ENCODE data around the gene APMAP.

APMAP gene

GRCh38 chr20:24943731-24944130, 48.8 kb downstream of the APMAP start:
- H3K9ac ChIP-seq (ENCODE audit: low read depth in 1 of 2, low read length in 2 of 2), result no peak overlapping the region
- H3K27me3 ChIP-seq (ENCODE audit: control insufficient read depth in 2 of 2, insufficient read depth in 2 of 2, low read length in 2 of 2), result no peaks in the 10 kb centered on the region
- H3K9me3 ChIP-seq (ENCODE audit: control insufficient read depth in 2 of 2, low read length in 2 of 2), result no peaks in the 10 kb centered on the region

GRCh38 chr20:24943196-24943595, 49.4 kb downstream of the APMAP start:
- Histone ChIP-seq H3K9ac (ENCODE audit: low read depth in 1 of 2, low read length in 2 of 2) (no peak overlapping the region), H3K4me3 (ENCODE audit: low read length in 2 of 2) (no peak overlapping the region), H3K36me3 (ENCODE audit: control insufficient read depth in 2 of 2, insufficient read depth in 2 of 2, low read length in 2 of 2) (no peaks in the 10 kb centered on the region), H3K27me3 (ENCODE audit: control insufficient read depth in 2 of 2, insufficient read depth in 2 of 2, low read length in 2 of 2) (no peaks in the 10 kb centered on the region), H3K4me1 (ENCODE audit: control insufficient read depth in 2 of 2, insufficient read depth in 2 of 2, low read length in 2 of 2) (no peaks in the 10 kb centered on the region), H3K27ac (ENCODE audit: low read depth in 2 of 2, low read length in 2 of 2) (no peak overlapping the region), H3K9me3 (ENCODE audit: control insufficient read depth in 2 of 2, low read length in 2 of 2) (no peaks in the 10 kb centered on the region)

More at GRCh38 chr20:24943731-24944130, 48.8 kb downstream of the APMAP start:
- H3K27ac ChIP-seq (ENCODE audit: low read depth in 2 of 2, low read length in 2 of 2), result no peak overlapping the region
- H3K36me3 ChIP-seq (ENCODE audit: control insufficient read depth in 2 of 2, insufficient read depth in 2 of 2, low read length in 2 of 2), result no peaks in the 10 kb centered on the region
- H3K4me3 ChIP-seq (ENCODE audit: low read length in 2 of 2), result no peak overlapping the region
- no peaks in the 10 kb centered on the region for H3K4me1 ChIP-seq (ENCODE audit: control insufficient read depth in 2 of 2, insufficient read depth in 2 of 2, low read length in 2 of 2)

GRCh38 chr20:24942679-24943078, 49.9 kb downstream of the APMAP start:
- no peaks in the 10 kb centered on the region for H3K36me3 ChIP-seq (ENCODE audit: control insufficient read depth in 2 of 2, insufficient read depth in 2 of 2, low read length in 2 of 2)
- H3K27ac ChIP-seq (ENCODE audit: low read depth in 2 of 2, low read length in 2 of 2), result no peak overlapping the region

GRCh38 chr20:24939036-24939435, 53.5 kb downstream of the APMAP start:
- H3K36me3 ChIP-seq (ENCODE audit: control insufficient read depth in 2 of 2, insufficient read depth in 2 of 2, low read length in 2 of 2), result no peaks in the 10 kb centered on the region
- no peaks in the 10 kb centered on the region for H3K27me3 ChIP-seq (ENCODE audit: control insufficient read depth in 2 of 2, insufficient read depth in 2 of 2, low read length in 2 of 2)
- H3K9ac ChIP-seq (ENCODE audit: low read depth in 1 of 2, low read length in 2 of 2), result no peak overlapping the region
- H3K4me3 ChIP-seq (ENCODE audit: low read length in 2 of 2), result no peak overlapping the region
- H3K4me1 ChIP-seq (ENCODE audit: control insufficient read depth in 2 of 2, insufficient read depth in 2 of 2, low read length in 2 of 2), result no peaks in the 10 kb centered on the region
- no peaks in the 10 kb centered on the region for H3K9me3 ChIP-seq (ENCODE audit: control insufficient read depth in 2 of 2, low read length in 2 of 2)
- no peak overlapping the region for H3K27ac ChIP-seq (ENCODE audit: low read depth in 2 of 2, low read length in 2 of 2)

More at GRCh38 chr20:24942679-24943078, 49.9 kb downstream of the APMAP start:
- H3K27me3 ChIP-seq (ENCODE audit: control insufficient read depth in 2 of 2, insufficient read depth in 2 of 2, low read length in 2 of 2), result no peaks in the 10 kb centered on the region
- H3K4me3 ChIP-seq (ENCODE audit: low read length in 2 of 2), result no peak overlapping the region
- H3K4me1 ChIP-seq (ENCODE audit: control insufficient read depth in 2 of 2, insufficient read depth in 2 of 2, low read length in 2 of 2), result no peaks in the 10 kb centered on the region
- H3K9me3 ChIP-seq (ENCODE audit: control insufficient read depth in 2 of 2, low read length in 2 of 2), result no peaks in the 10 kb centered on the region
- no peak overlapping the region for H3K9ac ChIP-seq (ENCODE audit: low read depth in 1 of 2, low read length in 2 of 2)

GRCh38 chr20:24938498-24938897, 54.1 kb downstream of the APMAP start:
- no peaks in the 10 kb centered on the region for H3K36me3 ChIP-seq (ENCODE audit: control insufficient read depth in 2 of 2, insufficient read depth in 2 of 2, low read length in 2 of 2)
- no peak overlapping the region for H3K4me3 ChIP-seq (ENCODE audit: low read length in 2 of 2)
- no peaks in the 10 kb centered on the region for H3K9me3 ChIP-seq (ENCODE audit: control insufficient read depth in 2 of 2, low read length in 2 of 2)
- H3K9ac ChIP-seq (ENCODE audit: low read depth in 1 of 2, low read length in 2 of 2), result no peak overlapping the region
- H3K27ac ChIP-seq (ENCODE audit: low read depth in 2 of 2, low read length in 2 of 2), result no peak overlapping the region
- no peaks in the 10 kb centered on the region for H3K4me1 ChIP-seq (ENCODE audit: control insufficient read depth in 2 of 2, insufficient read depth in 2 of 2, low read length in 2 of 2)
- no peaks in the 10 kb centered on the region for H3K27me3 ChIP-seq (ENCODE audit: control insufficient read depth in 2 of 2, insufficient read depth in 2 of 2, low read length in 2 of 2)

GRCh38 chr20:24937579-24937978, 55.0 kb downstream of the APMAP start:
- H3K9me3 ChIP-seq (ENCODE audit: control insufficient read depth in 2 of 2, low read length in 2 of 2), result no peaks in the 10 kb centered on the region
- H3K4me3 ChIP-seq (ENCODE audit: low read length in 2 of 2), result no peak overlapping the region
- H3K9ac ChIP-seq (ENCODE audit: low read depth in 1 of 2, low read length in 2 of 2), result no peak overlapping the region
- no peaks in the 10 kb centered on the region for H3K27me3 ChIP-seq (ENCODE audit: control insufficient read depth in 2 of 2, insufficient read depth in 2 of 2, low read length in 2 of 2)
- no peaks in the 10 kb centered on the region for H3K36me3 ChIP-seq (ENCODE audit: control insufficient read depth in 2 of 2, insufficient read depth in 2 of 2, low read length in 2 of 2)
- H3K4me1 ChIP-seq (ENCODE audit: control insufficient read depth in 2 of 2, insufficient read depth in 2 of 2, low read length in 2 of 2), result no peaks in the 10 kb centered on the region
- no peak overlapping the region for H3K27ac ChIP-seq (ENCODE audit: low read depth in 2 of 2, low read length in 2 of 2)

- H3K36me3 ChIP-seq (ENCODE audit: control insufficient read depth in 2 of 2, insufficient read depth in 2 of 2, low read length in 2 of 2), result no peaks in the 10 kb centered on the region
- no peaks in the 10 kb centered on the region for H3K4me1 ChIP-seq (ENCODE audit: control insufficient read depth in 2 of 2, insufficient read depth in 2 of 2, low read length in 2 of 2)
These were observed 55.8 kb downstream of the APMAP start for GRCh38 chr20:24936526-24937407.

GRCh38 chr20:24935766-24936525, 56.6 kb downstream of the APMAP start:
- Histone ChIP-seq H3K27ac (ENCODE audit: low read depth in 2 of 2, low read length in 2 of 2) (no peak overlapping the region), H3K9me3 (ENCODE audit: control insufficient read depth in 2 of 2, low read length in 2 of 2) (no peaks in the 10 kb centered on the region), H3K4me3 (ENCODE audit: low read length in 2 of 2) (no peak overlapping the region), H3K36me3 (ENCODE audit: control insufficient read depth in 2 of 2, insufficient read depth in 2 of 2, low read length in 2 of 2) (no peaks in the 10 kb centered on the region), H3K9ac (ENCODE audit: low read depth in 1 of 2, low read length in 2 of 2) (no peak overlapping the region), H3K27me3 (ENCODE audit: control insufficient read depth in 2 of 2, insufficient read depth in 2 of 2, low read length in 2 of 2) (no peaks in the 10 kb centered on the region), H3K4me1 (ENCODE audit: control insufficient read depth in 2 of 2, insufficient read depth in 2 of 2, low read length in 2 of 2) (peaks cover 4 to 6% of the 10 kb centered on the region in 2 donors)

More at GRCh38 chr20:24936526-24937407, 55.8 kb downstream of the APMAP start:
- no peaks in the 10 kb centered on the region for H3K9me3 ChIP-seq (ENCODE audit: control insufficient read depth in 2 of 2, low read length in 2 of 2)
- no peaks in the 10 kb centered on the region for H3K27me3 ChIP-seq (ENCODE audit: control insufficient read depth in 2 of 2, insufficient read depth in 2 of 2, low read length in 2 of 2)
- no peak overlapping the region for H3K27ac ChIP-seq (ENCODE audit: low read depth in 2 of 2, low read length in 2 of 2)
- no peak overlapping the region for H3K9ac ChIP-seq (ENCODE audit: low read depth in 1 of 2, low read length in 2 of 2)
- H3K4me3 ChIP-seq (ENCODE audit: low read length in 2 of 2), result no peak overlapping the region

- no peak overlapping the region for H3K4me3 ChIP-seq (ENCODE audit: low read length in 2 of 2)
- H3K36me3 ChIP-seq (ENCODE audit: control insufficient read depth in 2 of 2, insufficient read depth in 2 of 2, low read length in 2 of 2), result no peaks in the 10 kb centered on the region
- H3K27ac ChIP-seq (ENCODE audit: low read depth in 2 of 2, low read length in 2 of 2), result no peak overlapping the region
- peaks cover 6 to 10% of the 10 kb centered on the region in 2 donors for H3K4me1 ChIP-seq (ENCODE audit: control insufficient read depth in 2 of 2, insufficient read depth in 2 of 2, low read length in 2 of 2)
- no peaks in the 10 kb centered on the region for H3K9me3 ChIP-seq (ENCODE audit: control insufficient read depth in 2 of 2, low read length in 2 of 2)
- H3K9ac ChIP-seq (ENCODE audit: low read depth in 1 of 2, low read length in 2 of 2), result no peak overlapping the region
- no peaks in the 10 kb centered on the region for H3K27me3 ChIP-seq (ENCODE audit: control insufficient read depth in 2 of 2, insufficient read depth in 2 of 2, low read length in 2 of 2)
These were observed 57.4 kb downstream of the APMAP start for GRCh38 chr20:24935140-24935539.

- no peak overlapping the region for H3K27ac ChIP-seq (ENCODE audit: low read depth in 2 of 2, low read length in 2 of 2)
- H3K4me1 ChIP-seq (ENCODE audit: control insufficient read depth in 2 of 2, insufficient read depth in 2 of 2, low read length in 2 of 2), result peaks cover 6 to 15% of the 10 kb centered on the region in 2 donors
- H3K27me3 ChIP-seq (ENCODE audit: control insufficient read depth in 2 of 2, insufficient read depth in 2 of 2, low read length in 2 of 2), result no peaks in the 10 kb centered on the region
- no peaks in the 10 kb centered on the region for H3K9me3 ChIP-seq (ENCODE audit: control insufficient read depth in 2 of 2, low read length in 2 of 2)
- H3K9ac ChIP-seq (ENCODE audit: low read depth in 1 of 2, low read length in 2 of 2), result no peak overlapping the region
- no peaks in the 10 kb centered on the region for H3K36me3 ChIP-seq (ENCODE audit: control insufficient read depth in 2 of 2, insufficient read depth in 2 of 2, low read length in 2 of 2)
- no peak overlapping the region for H3K4me3 ChIP-seq (ENCODE audit: low read length in 2 of 2)
These were observed 57.8 kb downstream of the APMAP start for GRCh38 chr20:24934716-24935115.
